HepG2 (cell line): Measurements from ENCODE around the gene JMJD7. TPM values are rescaled to one million over a fixed set of nuclear protein-coding genes. Genes with fewer than 3 reads are reported as not detected.

Experiments used
- ATAC-seq: fragments of 200-7000 bp; cut with Tn5 transposase; 3 replicates; pipeline ENCODE4 v1.9.1; 2020; ENCODE audit warnings: mild to moderate bottlenecking, moderate library complexity
- BruUV-seq: library from RNA; stranded (reverse); fragments of 400-500 nt; replicated peaks from 2 replicates; lab custom pipeline; 2021; lab: Mats Ljungman, UMichigan
- CTCF ChIA-PET: fragments of 300-600 bp; formaldehyde crosslinking; extraction: SDS; loops from one replicate; lab custom pipeline; 2021; ENCODE audit warnings: low total read pairs, inconsistent platforms, low intra/inter-chr PET ratio; lab: Yijun Ruan, JAX
- POLR2A ChIA-PET: fragments of 350-600 bp; sonication (Branson Sonifier 250); formaldehyde crosslinking; loops from one replicate; lab custom pipeline; 2020; ENCODE audit warnings: antibody characterized with exemption, inconsistent platforms; lab: Yijun Ruan, JAX
- DNase-seq: peaks from one replicate; pipeline ENCODE4 v3.0.0-alpha.2; 2015; ENCODE audit warnings: low spot score
- FAIRE-seq: peaks from 3 replicates; lab custom pipeline; 2011; peaks lifted over from hg19 to GRCh38; lab: Jason Lieb, UNC
- H2AFZ ChIP-seq: one replicate; pipeline ENCODE4 v1.6.1; 2011; ENCODE audit warnings: low read length, inconsistent platforms
- H3K27ac ChIP-seq: fragments of 300-600 bp; 3 replicates; pipeline ENCODE4 v1.8.0; 2011; ENCODE audit warnings: mixed run types, mild to moderate bottlenecking, mixed read lengths, low read length, inconsistent platforms; ENCODE audit not compliant: insufficient read depth; ENCODE audit errors: extremely low read length
- H3K27me3 ChIP-seq, 2 experiments: fragments of 200-600 bp in 1 of 2; 2 replicates in 1 of 2; 3 replicates in 1 of 2; pipeline versions ENCODE4 v1.6.0 to v1.8.0; 2011; ENCODE audit warnings: low read length in 2 of 2, mild to moderate bottlenecking in 2 of 2, moderate library complexity in 2 of 2, inconsistent platforms in 1 of 2; ENCODE audit not compliant: insufficient read depth in 2 of 2, control insufficient read depth in 1 of 2
- H3K36me3 ChIP-seq, 2 experiments: fragments of 200-600 bp in 1 of 2; replicated peaks in 1 of 2; 2 replicates in 1 of 2; 3 replicates in 1 of 2; pipeline versions ENCODE4 v1.5.1 to v1.8.0; 2011; ENCODE audit warnings: low read length in 2 of 2, inconsistent platforms in 1 of 2; ENCODE audit not compliant: insufficient read depth in 2 of 2, control insufficient read depth in 1 of 2
- H3K4me1 ChIP-seq: 2 replicates; pipeline ENCODE4 v1.5.1; 2012; ENCODE audit warnings: low read length, inconsistent platforms; ENCODE audit not compliant: insufficient read depth
- H3K4me2 ChIP-seq: 2 replicates; pipeline ENCODE4 v1.6.0; 2011; ENCODE audit warnings: low read depth, low read length, inconsistent platforms
- H3K4me3 ChIP-seq, 3 experiments: fragments of 200-600 bp in 1 of 3; sonication (generic), shearing (Covaris generic) in 1 of 3; replicated peaks in 1 of 3; 2 replicates each; pipeline ENCODE4 v1.5.1; 2011 to 2016; ENCODE audit warnings: low read length in 3 of 3, inconsistent platforms in 2 of 3, low read depth in 2 of 3, mild to moderate bottlenecking in 2 of 3, control low read depth in 1 of 3, mixed read lengths in 1 of 3; ENCODE audit not compliant: insufficient read depth in 1 of 3
- H3K79me2 ChIP-seq: one replicate; pipeline ENCODE4 v1.6.1; 2011; ENCODE audit warnings: low read length, inconsistent platforms; ENCODE audit not compliant: insufficient read depth
- H3K9ac ChIP-seq: 2 replicates; pipeline ENCODE4 v1.6.0; 2011; ENCODE audit warnings: mild to moderate bottlenecking, low read depth, low read length, inconsistent platforms; ENCODE audit not compliant: insufficient read depth
- H3K9me3 ChIP-seq: 2 replicates; pipeline ENCODE4 v1.5.1; 2012; ENCODE audit warnings: mild to moderate bottlenecking, low read length
- H4K20me1 ChIP-seq: 2 replicates; pipeline ENCODE4 v1.6.0; 2011; ENCODE audit warnings: inconsistent platforms, mild to moderate bottlenecking, low read length, moderate library complexity; ENCODE audit not compliant: insufficient read depth
- CC2D1A ChIP-seq: sonication (generic); formaldehyde crosslinking; IDR thresholded peaks from 2 replicates; pipeline ENCODE4 v1.8.1; 2023; ENCODE audit warnings: mild to moderate bottlenecking, missing genetic modification reagents
- CSRNP2 ChIP-seq: sonication (generic); formaldehyde crosslinking; conservative IDR thresholded peaks from 2 replicates; pipeline ENCODE4 v1.8.0; 2022; ENCODE audit warnings: low read depth, missing genetic modification reagents
- ZNF207 ChIP-seq: fragments of 450-650 bp; IDR thresholded peaks from 2 replicates; pipeline ENCODE4 v1.6.1; 2016; ENCODE audit warnings: antibody characterized with exemption, borderline replicate concordance
- ZNF337 ChIP-seq: sonication (generic); formaldehyde crosslinking; IDR thresholded peaks from 2 replicates; pipeline ENCODE4 v1.5.1; 2020; ENCODE audit warnings: missing genetic modification reagents, low read depth, mild to moderate bottlenecking, borderline replicate concordance
- ZNF615 ChIP-seq: sonication (generic); formaldehyde crosslinking; IDR thresholded peaks from 2 replicates; pipeline ENCODE4 v1.5.0; 2020; ENCODE audit warnings: mild to moderate bottlenecking, missing genetic modification reagents, borderline replicate concordance
- ZNF629 ChIP-seq: sonication (generic); formaldehyde crosslinking; conservative IDR thresholded peaks from 2 replicates; pipeline ENCODE4 v1.5.0; 2020; ENCODE audit warnings: missing genetic modification reagents
- ZNF703 ChIP-seq: sonication (generic); formaldehyde crosslinking; IDR thresholded peaks from 2 replicates; pipeline ENCODE4 v1.5.1; 2020; ENCODE audit warnings: missing genetic modification reagents, mild to moderate bottlenecking, moderate library complexity, borderline replicate concordance
- WGBS: methylation state at CpG from one replicate; pipeline ENCODE4 v1.1.6; 2017; ENCODE audit warnings: low lambda C conversion rate; 5-methylcytosine and 5-hydroxymethylcytosine counted together
- in situ Hi-C: cut with HindIII; loops from 2 replicates; pipeline ENCODE4 v1.10.0; 2017; ENCODE audit warnings: low pct_unique_long_range_greater_than_20kb; ENCODE audit not compliant: extremely low pct_ligation_motif_present
- intact Hi-C: fragments of 100-400 bp; cut with micrococcal nuclease; formaldehyde crosslinking; loops from one replicate; pipeline ENCODE4 v1.10.0; 2022; ENCODE audit not compliant: unreplicated experiment
- polyA plus RNA-seq, 8 experiments: library from polyadenylated mRNA; depleted of rRNA in 3 of 8; stranded (reverse) in 7 of 8; unstranded in 1 of 8; fragments of >200 nt; fragmentation: Illumina TruSeq in 4 of 8; extraction: Trizol in 4 of 8; gene quantifications; 2 replicates each; pipeline versions ENCODE4 v1.2.1 to v1.2.3, GENCODE V29; 2011 to 2016; ENCODE audit warnings: low read depth in 4 of 8, missing spikeins in 1 of 8, mixed read lengths in 1 of 8; ENCODE audit not compliant: insufficient read depth in 1 of 8
- total RNA-seq, 5 experiments: library from RNA; depleted of rRNA; stranded (reverse); fragments of >200 nt; fragmentation: Illumina TruSeq; extraction: Trizol; gene quantifications; 2 replicates each; pipeline ENCODE4 v1.2.3, GENCODE V29; 2016; ENCODE audit warnings: low read depth in 1 of 5
- TF ChIP-seq, protein P1 (sequence below): sonication (generic); formaldehyde crosslinking; IDR thresholded peaks from 2 replicates; pipeline ENCODE4 v1.4.0; 2020; ENCODE audit warnings: missing genetic modification reagents
- TF ChIP-seq, protein P2 (sequence below): sonication (generic); formaldehyde crosslinking; IDR thresholded peaks from 2 replicates; pipeline ENCODE4 v1.4.0; 2020; ENCODE audit warnings: missing genetic modification reagents
- TF ChIP-seq, protein P3 (sequence below): sonication (generic); formaldehyde crosslinking; conservative IDR thresholded peaks from 2 replicates; pipeline ENCODE4 v1.8.0; 2022; ENCODE audit warnings: mild to moderate bottlenecking, moderate library complexity, missing genetic modification reagents

Gene JMJD7
- total and polyA plus RNA-seq, 2 of the 13 experiments (the other 11 are each of a cell fraction or from before 2014, with no cell fraction given), result 6.4 to 7.1 TPM

- CTCF ChIA-PET, result no interaction called here
- in situ Hi-C loops, result no loop called here
- TF ChIP-seq, protein P1, sequence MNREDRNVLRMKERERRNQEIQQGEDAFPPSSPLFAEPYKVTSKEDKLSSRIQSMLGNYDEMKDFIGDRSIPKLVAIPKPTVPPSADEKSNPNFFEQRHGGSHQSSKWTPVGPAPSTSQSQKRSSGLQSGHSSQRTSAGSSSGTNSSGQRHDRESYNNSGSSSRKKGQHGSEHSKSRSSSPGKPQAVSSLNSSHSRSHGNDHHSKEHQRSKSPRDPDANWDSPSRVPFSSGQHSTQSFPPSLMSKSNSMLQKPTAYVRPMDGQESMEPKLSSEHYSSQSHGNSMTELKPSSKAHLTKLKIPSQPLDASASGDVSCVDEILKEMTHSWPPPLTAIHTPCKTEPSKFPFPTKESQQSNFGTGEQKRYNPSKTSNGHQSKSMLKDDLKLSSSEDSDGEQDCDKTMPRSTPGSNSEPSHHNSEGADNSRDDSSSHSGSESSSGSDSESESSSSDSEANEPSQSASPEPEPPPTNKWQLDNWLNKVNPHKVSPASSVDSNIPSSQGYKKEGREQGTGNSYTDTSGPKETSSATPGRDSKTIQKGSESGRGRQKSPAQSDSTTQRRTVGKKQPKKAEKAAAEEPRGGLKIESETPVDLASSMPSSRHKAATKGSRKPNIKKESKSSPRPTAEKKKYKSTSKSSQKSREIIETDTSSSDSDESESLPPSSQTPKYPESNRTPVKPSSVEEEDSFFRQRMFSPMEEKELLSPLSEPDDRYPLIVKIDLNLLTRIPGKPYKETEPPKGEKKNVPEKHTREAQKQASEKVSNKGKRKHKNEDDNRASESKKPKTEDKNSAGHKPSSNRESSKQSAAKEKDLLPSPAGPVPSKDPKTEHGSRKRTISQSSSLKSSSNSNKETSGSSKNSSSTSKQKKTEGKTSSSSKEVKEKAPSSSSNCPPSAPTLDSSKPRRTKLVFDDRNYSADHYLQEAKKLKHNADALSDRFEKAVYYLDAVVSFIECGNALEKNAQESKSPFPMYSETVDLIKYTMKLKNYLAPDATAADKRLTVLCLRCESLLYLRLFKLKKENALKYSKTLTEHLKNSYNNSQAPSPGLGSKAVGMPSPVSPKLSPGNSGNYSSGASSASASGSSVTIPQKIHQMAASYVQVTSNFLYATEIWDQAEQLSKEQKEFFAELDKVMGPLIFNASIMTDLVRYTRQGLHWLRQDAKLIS (CRISPR knock-in tag), result no peak
- TF ChIP-seq ZNF615 (CRISPR knock-in tag), result no peak
- TF ChIP-seq CSRNP2 (CRISPR knock-in tag), result no peak
- TF ChIP-seq, protein P2, sequence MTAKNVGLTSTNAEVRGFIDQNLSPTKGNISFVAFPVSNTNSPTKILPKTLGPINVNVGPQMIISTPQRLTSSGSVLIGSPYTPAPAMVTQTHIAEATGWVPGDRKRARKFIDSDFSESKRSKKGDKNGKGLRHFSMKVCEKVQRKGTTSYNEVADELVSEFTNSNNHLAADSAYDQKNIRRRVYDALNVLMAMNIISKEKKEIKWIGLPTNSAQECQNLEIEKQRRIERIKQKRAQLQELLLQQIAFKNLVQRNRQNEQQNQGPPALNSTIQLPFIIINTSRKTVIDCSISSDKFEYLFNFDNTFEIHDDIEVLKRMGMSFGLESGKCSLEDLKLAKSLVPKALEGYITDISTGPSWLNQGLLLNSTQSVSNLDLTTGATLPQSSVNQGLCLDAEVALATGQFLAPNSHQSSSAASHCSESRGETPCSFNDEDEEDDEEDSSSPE, result no peak
- TF ChIP-seq ZNF703 (CRISPR knock-in tag), result no peak
- TF ChIP-seq, protein P3, sequence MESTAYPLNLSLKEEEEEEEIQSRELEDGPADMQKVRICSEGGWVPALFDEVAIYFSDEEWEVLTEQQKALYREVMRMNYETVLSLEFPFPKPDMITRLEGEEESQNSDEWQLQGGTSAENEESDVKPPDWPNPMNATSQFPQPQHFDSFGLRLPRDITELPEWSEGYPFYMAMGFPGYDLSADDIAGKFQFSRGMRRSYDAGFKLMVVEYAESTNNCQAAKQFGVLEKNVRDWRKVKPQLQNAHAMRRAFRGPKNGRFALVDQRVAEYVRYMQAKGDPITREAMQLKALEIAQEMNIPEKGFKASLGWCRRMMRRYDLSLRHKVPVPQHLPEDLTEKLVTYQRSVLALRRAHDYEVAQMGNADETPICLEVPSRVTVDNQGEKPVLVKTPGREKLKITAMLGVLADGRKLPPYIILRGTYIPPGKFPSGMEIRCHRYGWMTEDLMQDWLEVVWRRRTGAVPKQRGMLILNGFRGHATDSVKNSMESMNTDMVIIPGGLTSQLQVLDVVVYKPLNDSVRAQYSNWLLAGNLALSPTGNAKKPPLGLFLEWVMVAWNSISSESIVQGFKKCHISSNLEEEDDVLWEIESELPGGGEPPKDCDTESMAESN (CRISPR knock-in tag), result no peak
- no peak for TF ChIP-seq ZNF629 (CRISPR knock-in tag)
- no peak for TF ChIP-seq CC2D1A (CRISPR knock-in tag)
- TF ChIP-seq ZNF337 (CRISPR knock-in tag), result no peak
- no peak for TF ChIP-seq ZNF207
- TF ChIP-seq, all 625 proteins: peak for 0
- no peak for ATAC-seq
- FAIRE-seq, result no peak
- Histone ChIP-seq H3K27me3 (peaks cover 9 to 39% of the 10 kb centered on the region in 2 experiments; a peak in 4 of 5 replicates), H3K9ac (no peak overlapping the region), H3K79me2 (no peaks in the 10 kb centered on the region), H3K36me3 (no peaks in the 10 kb centered on the region), H2AFZ (no peak overlapping the region), H3K9me3 (no peaks in the 10 kb centered on the region), H3K27ac (no peak overlapping the region), H3K4me3 (no peak overlapping the region), H4K20me1 (no peaks in the 10 kb centered on the region), H3K4me1 (peaks cover 29% of the 10 kb centered on the region), H3K4me2 (no peak overlapping the region)
- no peak for DNase-seq
- intact Hi-C loops, result no loop called here
- 53% methylated on average over 12 of the region's 12 CpGs for WGBS
- POLR2A ChIA-PET, result no interaction called here
- BruUV-seq, result no TSS peak
These were observed 28.8 kb downstream of the JMJD7 start for GRCh38 chr15:41856716-41857115.
